Measurements from ENCODE around the gene E2F6.

E2F6 gene

GRCh38 chr2:11404376-11405073, 61.4 kb downstream of the E2F6 start:
- DNase-seq (ENCODE audit: low read depth) = no peak
- no peak overlapping the region for H3K4me3 ChIP-seq (ENCODE audit: low read depth, low read length)

DNA sequence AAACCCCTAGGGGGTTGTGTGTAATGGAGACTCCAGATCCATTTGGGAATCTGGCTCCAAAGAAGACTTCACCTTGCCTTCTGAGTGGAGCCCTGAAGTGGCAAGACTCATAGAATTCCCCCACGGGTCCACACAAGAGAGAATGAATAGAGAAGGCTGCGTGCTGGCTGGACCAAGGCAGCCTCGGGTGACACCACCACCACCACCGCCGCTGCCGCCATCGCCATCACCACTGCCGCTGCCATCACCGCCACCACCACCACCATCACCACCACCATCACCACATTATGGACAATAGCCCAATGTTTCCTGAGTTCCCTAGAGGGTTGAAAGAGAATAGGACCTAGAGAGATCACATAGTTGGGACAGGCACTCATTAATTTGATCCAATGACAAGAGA, 63.5 kb downstream of the E2F6 start:
- H3K4me3 ChIP-seq (ENCODE audit: low read depth, low read length) = no peak overlapping the region
- no peak for DNase-seq (ENCODE audit: low read depth)

- no peak for DNase-seq (ENCODE audit: low read depth)
- no peak overlapping the region for H3K4me3 ChIP-seq (ENCODE audit: low read depth, low read length)
Measured at GRCh38 chr2:11399438-11399762, 66.6 kb downstream of the E2F6 start.

- no peak overlapping the region for H3K4me3 ChIP-seq (ENCODE audit: low read depth, low read length)
- no peak for DNase-seq (ENCODE audit: low read depth)
Measured at GRCh38 chr2:11398750-11399437, 67.1 kb downstream of the E2F6 start.

DNA sequence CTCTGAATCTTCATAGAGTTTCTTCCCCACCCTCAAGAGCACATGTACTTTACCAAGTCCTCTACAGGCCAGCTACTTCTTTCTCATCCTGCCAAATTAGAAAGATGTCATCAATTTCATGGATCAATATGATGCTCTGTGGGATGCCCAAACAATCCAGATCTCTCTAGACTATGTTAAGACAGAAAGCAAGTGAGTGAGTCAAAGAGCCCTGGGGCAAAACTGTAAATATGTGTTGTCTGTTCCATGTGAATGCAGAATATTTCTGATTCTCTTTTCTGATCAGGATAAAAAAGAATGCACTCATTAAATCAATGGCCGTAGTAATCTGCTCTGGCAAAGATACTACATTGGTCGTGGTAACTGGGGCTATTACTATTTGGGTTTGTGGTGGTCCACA, 68.4 kb downstream of the E2F6 start:
- no peak overlapping the region for H3K4me3 ChIP-seq (ENCODE audit: low read depth, low read length)
- DNase-seq (ENCODE audit: low read depth) = no peak

DNA sequence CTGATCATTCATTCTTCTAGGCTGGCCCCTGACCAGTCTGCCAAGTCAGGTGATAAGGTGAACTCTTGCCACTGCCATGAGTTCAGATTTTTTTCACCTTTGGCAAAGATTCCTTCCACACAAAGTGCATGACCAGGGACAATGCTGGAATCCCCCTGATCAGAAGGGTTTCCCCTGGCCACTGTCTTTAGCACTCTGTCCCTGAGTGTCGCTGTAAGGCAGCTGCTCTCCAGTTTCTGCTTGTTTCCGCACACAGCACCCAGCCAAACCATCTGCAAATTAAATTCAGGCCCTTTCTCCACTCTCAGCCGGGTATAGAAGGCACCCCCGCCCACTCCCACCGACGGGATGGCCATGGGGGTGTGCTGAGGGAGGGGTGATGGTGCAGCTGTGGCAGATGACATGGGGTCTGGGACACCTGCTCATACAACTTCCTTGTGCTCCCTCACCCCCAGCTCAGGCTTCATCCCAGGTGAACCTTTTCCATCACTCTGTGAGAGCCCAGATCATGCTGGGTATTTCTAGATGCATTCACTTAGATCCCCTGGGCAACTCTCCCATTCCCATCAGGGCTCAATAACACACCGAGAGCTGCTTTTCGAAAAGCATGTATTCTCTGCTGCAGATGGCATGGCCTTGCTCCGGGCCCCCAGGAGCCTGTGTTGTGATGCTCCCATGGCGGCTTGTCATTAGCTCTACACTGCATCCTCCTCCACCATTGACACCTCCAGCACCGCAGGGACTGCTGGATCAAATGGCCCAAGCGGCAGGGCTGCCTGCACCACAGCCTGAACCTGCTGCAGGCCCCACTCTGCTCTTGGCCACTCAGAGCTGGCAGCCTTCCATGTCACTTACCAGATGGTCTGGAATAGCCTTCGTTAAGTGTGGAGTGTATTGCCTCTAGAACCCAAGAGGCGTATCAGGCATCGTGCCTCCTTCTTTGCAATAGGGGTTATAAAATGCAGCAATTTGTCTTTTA, 69.2 kb downstream of the E2F6 start:
- H3K4me3 ChIP-seq (ENCODE audit: low read depth, low read length) = no peak overlapping the region
- no peak for DNase-seq (ENCODE audit: low read depth)

DNA sequence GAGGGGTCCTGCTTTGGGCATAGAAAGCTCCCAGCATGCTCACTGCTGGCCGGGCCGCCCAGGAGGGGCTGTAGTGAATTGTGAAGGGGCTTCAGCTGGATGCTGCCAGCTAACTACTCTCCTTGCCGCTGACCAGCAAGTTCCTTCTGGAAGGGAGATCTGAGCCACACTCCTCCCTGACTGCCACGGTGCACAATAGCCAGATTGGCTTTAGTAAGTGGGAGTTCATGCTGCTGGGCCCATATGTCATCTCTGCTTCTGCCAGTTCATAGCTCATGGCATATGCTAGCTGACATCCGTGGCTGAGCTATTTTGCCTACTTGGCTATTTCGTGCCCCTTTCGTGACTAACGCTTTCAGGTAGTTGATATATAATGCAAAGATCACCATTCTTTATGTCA, 69.9 kb downstream of the E2F6 start:
- no peak for DNase-seq (ENCODE audit: low read depth)
- H3K4me3 ChIP-seq (ENCODE audit: low read depth, low read length) = no peak overlapping the region

DNA sequence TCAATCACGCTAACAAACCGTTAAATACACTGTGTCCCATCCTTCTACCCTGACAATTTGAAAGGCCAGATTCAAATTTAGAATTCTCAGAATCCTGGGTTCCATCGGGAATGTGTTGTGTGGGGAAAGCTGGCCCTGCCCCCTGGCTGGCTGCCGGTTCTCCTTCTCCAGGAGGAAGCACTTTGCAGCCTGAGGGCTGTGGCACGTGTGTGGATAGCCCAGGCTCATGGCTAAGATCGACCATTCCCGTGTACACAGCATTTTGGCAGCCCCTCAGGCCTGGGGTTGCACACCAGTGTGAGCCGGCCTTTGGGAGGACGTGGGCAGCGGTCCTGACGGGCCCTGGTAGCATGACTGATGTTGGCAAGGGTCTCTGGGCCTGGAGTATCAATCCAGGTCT, 70.6 kb downstream of the E2F6 start:
- H3K4me3 ChIP-seq (ENCODE audit: low read depth, low read length) = no peak overlapping the region
- no peak for DNase-seq (ENCODE audit: low read depth)

Data from skeletal muscle cell (primary cell).